SU-DHL-6 (cell line): ENCODE data around the gene BLMH.

Experiments
- H2AFZ ChIP-seq: fragments of 200-600 bp; sonication (generic); 2 replicates; pipeline ENCODE4 v1.6.1; 2014; ENCODE audit warnings: low read depth, mild to moderate bottlenecking, moderate library complexity, mixed read lengths, antibody characterized with exemption, low read length; ENCODE audit not compliant: severe bottlenecking
- H3F3A ChIP-seq: fragments of 200-600 bp; shearing (Covaris generic); 2 replicates; pipeline ENCODE4 v1.6.0; 2016; ENCODE audit warnings: antibody characterized with exemption, mild to moderate bottlenecking; ENCODE audit not compliant: insufficient read depth
- H3K27ac ChIP-seq: fragments of 200-600 bp; sonication (generic); 2 replicates; pipeline ENCODE4 v1.5.1; 2016; ENCODE audit warnings: low read depth, mild to moderate bottlenecking, low read length, moderate library complexity, mixed read lengths
- H3K27me3 ChIP-seq: fragments of 200-600 bp; sonication (generic), shearing (Covaris generic); 2 replicates; pipeline ENCODE4 v1.6.0; 2014; ENCODE audit warnings: mild to moderate bottlenecking, low read length
- H3K36me3 ChIP-seq: fragments of 200-600 bp; sonication (generic); 2 replicates; pipeline ENCODE4 v1.6.1; 2014; ENCODE audit warnings: mild to moderate bottlenecking, low read length, mixed read lengths
- H3K4me2 ChIP-seq: fragments of 300-600, 200-600 bp; shearing (Covaris generic), sonication (generic); 2 replicates; pipeline ENCODE4 v1.6.0; 2014; ENCODE audit warnings: low read length, low read depth, mild to moderate bottlenecking; ENCODE audit not compliant: poor library complexity, severe bottlenecking
- H3K4me3 ChIP-seq: fragments of 200-600 bp; sonication (generic); 2 replicates; pipeline ENCODE4 v1.5.1; 2014; ENCODE audit warnings: antibody characterized with exemption, low read length, mild to moderate bottlenecking, mixed read lengths; ENCODE audit not compliant: insufficient read depth, poor library complexity, severe bottlenecking
- H3K79me2 ChIP-seq: fragments of 200-600 bp; sonication (generic); 2 replicates; pipeline ENCODE4 v1.6.1; 2014; ENCODE audit warnings: mild to moderate bottlenecking, low read length, moderate library complexity; ENCODE audit not compliant: insufficient read depth
- H3K9ac ChIP-seq: fragments of 200-600 bp; sonication (generic); 2 replicates; pipeline ENCODE4 v1.7.0; 2014; ENCODE audit warnings: mild to moderate bottlenecking, low read length
- H3K9me2 ChIP-seq: fragments of 200-600 bp; sonication (generic); replicated peaks from 2 replicates; pipeline ENCODE4 v1.6.1; 2014; ENCODE audit warnings: low read length; ENCODE audit not compliant: insufficient read depth
- H3K9me3 ChIP-seq: fragments of 200-600 bp; sonication (generic); 2 replicates; pipeline ENCODE4 v1.6.1; 2014; ENCODE audit warnings: low read length, mixed read lengths; ENCODE audit not compliant: insufficient read depth
- H4K20me1 ChIP-seq: fragments of 200-600 bp; sonication (generic); 2 replicates; pipeline ENCODE4 v1.6.1; 2014; ENCODE audit warnings: low read depth, mild to moderate bottlenecking, antibody characterized with exemption, low read length, moderate library complexity, mixed read lengths
- EZH2phosphoT487 ChIP-seq: fragments of 200-600 bp; sonication (generic), shearing (Covaris generic); conservative IDR thresholded peaks from 2 replicates; pipeline ENCODE4 v1.6.1; 2018; ENCODE audit warnings: mild to moderate bottlenecking, antibody characterized with exemption, low read length, moderate library complexity, mixed read lengths
- TF ChIP-seq, protein P1 (sequence below): fragments of 200-600 bp; sonication (generic); IDR thresholded peaks from one replicate; pipeline ENCODE4 v1.5.1; 2017; ENCODE audit warnings: antibody characterized with exemption, mild to moderate bottlenecking, low read length, moderate library complexity; ENCODE audit not compliant: insufficient read depth, poor library complexity, severe bottlenecking

The BLMH gene

DNA sequence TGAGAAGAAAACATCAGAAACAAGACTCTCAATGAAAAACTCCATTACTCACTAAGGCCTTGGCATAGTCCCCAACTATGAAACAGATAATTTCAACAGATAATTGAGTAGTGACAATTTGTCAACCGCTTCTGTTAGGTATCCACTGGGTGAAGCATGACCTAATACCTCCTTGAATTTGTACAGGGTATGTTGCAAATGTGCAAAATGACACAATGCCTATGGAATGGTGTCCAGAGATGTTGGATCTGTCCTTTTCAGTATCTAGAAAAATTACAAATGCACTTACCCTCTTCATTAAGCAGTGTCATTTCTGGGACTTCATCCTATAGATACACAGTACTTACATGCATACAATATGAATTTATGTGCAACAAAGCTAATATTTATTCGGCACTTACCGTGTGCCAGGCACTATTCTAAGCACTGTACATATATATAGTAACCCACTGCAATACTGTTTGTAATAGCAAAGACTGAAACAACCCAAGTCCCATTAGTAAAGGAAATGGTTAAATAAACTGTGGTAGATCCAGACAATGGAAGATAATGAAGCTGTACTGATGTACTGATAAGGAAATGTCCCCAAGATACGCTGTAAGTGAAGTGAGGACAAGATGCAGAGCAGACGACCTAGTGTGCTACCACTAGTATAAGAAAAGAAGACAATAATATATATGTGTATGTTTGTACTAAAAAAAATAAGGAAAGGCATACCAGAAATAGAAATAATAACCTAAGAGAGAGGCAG, 34.8 kb downstream of the BLMH start:
- Histone ChIP-seq H3K4me2 (no peak overlapping the region), H3K79me2 (peaks cover 3% of the 10 kb centered on the region; the same call in 1 of the 2 replicates), H3K4me3 (no peak overlapping the region), H2AFZ (no peak overlapping the region), H3K27ac (no peak overlapping the region), H4K20me1 (no peaks in the 10 kb centered on the region), H3K36me3 (peaks cover 33% of the 10 kb centered on the region; the same call in 1 of the 2 replicates), H3K27me3 (no peaks in the 10 kb centered on the region), H3F3A (no peaks in the 10 kb centered on the region), H3K9ac (no peak overlapping the region), H3K9me2 (no peaks in the 10 kb centered on the region), H3K9me3 (no peaks in the 10 kb centered on the region)
- TF ChIP-seq EZH2phosphoT487: no peak
- TF ChIP-seq, protein P1, sequence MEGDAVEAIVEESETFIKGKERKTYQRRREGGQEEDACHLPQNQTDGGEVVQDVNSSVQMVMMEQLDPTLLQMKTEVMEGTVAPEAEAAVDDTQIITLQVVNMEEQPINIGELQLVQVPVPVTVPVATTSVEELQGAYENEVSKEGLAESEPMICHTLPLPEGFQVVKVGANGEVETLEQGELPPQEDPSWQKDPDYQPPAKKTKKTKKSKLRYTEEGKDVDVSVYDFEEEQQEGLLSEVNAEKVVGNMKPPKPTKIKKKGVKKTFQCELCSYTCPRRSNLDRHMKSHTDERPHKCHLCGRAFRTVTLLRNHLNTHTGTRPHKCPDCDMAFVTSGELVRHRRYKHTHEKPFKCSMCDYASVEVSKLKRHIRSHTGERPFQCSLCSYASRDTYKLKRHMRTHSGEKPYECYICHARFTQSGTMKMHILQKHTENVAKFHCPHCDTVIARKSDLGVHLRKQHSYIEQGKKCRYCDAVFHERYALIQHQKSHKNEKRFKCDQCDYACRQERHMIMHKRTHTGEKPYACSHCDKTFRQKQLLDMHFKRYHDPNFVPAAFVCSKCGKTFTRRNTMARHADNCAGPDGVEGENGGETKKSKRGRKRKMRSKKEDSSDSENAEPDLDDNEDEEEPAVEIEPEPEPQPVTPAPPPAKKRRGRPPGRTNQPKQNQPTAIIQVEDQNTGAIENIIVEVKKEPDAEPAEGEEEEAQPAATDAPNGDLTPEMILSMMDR: no peak

DNA sequence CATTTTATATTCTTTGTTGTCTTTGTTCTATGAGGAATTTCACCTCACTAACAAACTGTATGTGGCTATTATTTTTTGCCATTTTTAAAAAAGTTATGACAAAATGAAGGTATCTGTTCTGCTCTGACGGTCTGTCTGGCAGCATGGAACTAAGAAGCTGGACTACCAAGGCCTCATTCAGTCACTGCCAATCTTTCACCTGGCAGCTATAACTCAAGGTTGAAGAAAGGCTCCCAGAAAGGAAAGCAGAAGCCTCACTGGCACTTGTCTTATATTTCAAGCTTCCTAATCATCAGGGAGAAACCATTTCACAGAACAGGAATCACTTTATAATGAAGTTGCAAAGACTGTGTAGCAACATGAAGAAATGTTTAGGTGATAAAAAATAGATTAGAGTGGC, 37.6 kb downstream of the BLMH start:
- no peaks in the 10 kb centered on the region for H4K20me1 ChIP-seq
- H3K27ac ChIP-seq: no peak overlapping the region
- no peak overlapping the region for H2AFZ ChIP-seq
- no peaks in the 10 kb centered on the region for H3K9me2 ChIP-seq
- H3K79me2 ChIP-seq: no peaks in the 10 kb centered on the region
- H3K27me3 ChIP-seq: no peaks in the 10 kb centered on the region
- no peaks in the 10 kb centered on the region for H3F3A ChIP-seq
- no peak overlapping the region for H3K4me2 ChIP-seq
- H3K36me3 ChIP-seq: peaks cover 19% of the 10 kb centered on the region; the same call in 1 of the 2 replicates
- H3K9ac ChIP-seq: no peak overlapping the region
- H3K4me3 ChIP-seq: no peak overlapping the region
- H3K9me3 ChIP-seq: no peaks in the 10 kb centered on the region
- TF ChIP-seq, protein P1: no peak
- no peak for TF ChIP-seq EZH2phosphoT487

DNA sequence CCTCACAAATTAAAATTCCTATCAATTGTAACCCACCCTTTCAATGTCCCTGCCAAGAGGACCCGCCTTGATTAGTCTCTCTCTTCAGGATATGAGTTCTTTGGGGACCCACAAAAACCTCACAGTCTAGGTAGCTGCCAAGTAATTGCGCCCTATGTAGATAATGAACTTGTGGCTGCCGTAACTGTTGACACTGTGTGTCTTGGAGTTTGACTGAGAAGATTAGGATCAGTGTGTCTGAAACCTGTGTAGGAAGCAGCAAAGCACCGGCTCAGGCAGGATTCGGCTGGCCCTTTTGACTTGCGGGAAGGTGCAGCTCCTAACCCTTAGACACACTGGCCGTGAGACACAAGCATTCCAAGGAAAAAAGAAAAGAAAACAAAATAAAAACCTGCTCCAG, 38.4 kb downstream of the BLMH start:
- H3K4me3 ChIP-seq: no peak overlapping the region
- no peaks in the 10 kb centered on the region for H3K9me3 ChIP-seq
- H2AFZ ChIP-seq: no peak overlapping the region
- no peaks in the 10 kb centered on the region for H3F3A ChIP-seq
- H3K4me2 ChIP-seq: no peak overlapping the region
- TF ChIP-seq, protein P1: no peak
- TF ChIP-seq EZH2phosphoT487: no peak
- peaks cover 19% of the 10 kb centered on the region; the same call in 1 of the 2 replicates for H3K36me3 ChIP-seq
- no peaks in the 10 kb centered on the region for H4K20me1 ChIP-seq
- H3K79me2 ChIP-seq: no peaks in the 10 kb centered on the region
- no peaks in the 10 kb centered on the region for H3K9me2 ChIP-seq
- no peaks in the 10 kb centered on the region for H3K27me3 ChIP-seq
- no peak overlapping the region for H3K9ac ChIP-seq
- no peak overlapping the region for H3K27ac ChIP-seq
